ENCODE results near the gene C4orf46.
"Not testable (repeated sequence)": the region's sequence is repeated elsewhere in the genome, so short reads cannot be mapped to it uniquely, and the experiment has no call there.

C4orf46 gene

DNA sequence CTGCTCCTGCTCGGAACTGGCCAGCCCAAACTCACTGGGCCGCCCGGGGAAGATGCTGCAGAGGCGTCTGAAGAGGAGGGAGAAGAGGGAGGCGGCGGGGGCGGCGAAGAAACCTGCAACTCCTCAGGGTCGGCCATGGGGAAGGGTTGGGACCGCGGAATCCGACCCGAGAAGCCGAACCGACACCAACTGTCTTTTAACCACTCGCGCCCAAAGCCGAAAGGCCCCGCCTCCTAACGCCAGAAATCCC lies at the start of gene C4orf46:
Gene C4orf46, minus strand, starts transcription at position 223 of the 250 bp plus-strand sequence. Its CDS starts 86 bp downstream, at position 137.
- DNase-seq, result no peak

DNA sequence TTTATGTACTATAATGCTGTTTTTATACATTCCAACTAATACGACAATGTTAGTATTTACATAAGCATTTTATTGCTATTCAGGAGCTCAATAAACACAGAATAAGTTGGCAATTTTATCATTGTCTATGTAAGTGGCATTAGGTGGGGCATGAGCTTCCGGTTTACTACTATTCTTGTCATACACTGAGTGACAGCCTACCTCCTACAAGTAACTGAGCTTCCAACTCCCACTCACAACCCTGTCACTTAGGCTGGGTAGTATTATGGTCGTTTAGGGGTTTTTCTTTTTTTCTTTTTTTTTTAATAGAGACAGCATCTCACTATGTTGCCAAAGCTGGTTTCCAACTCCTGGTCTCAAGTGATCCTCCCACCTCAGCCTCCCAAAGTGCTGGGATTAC lies 44.1 kb upstream of the C4orf46 start:
- DNase-seq, result no peak

DNA sequence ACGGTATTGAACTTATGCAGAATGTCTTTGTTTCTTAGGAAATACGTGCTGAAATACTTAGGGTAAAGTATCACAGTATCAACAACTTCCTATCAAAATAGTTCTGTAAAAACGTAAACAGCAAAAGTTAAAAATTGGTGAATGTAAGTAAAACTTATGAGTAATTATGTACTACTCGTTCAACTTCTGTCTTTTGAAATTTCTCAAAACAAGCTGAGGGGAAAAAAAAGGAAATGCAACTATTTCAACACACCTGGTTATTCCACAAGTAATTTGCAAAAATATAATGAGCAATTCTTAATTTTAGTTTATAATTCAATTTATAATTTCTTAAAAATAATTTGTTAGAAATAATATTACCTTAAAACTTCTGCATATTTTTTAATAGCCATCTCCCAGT lies 43.2 kb upstream of the C4orf46 start:
- DNase-seq, result no peak

DNA sequence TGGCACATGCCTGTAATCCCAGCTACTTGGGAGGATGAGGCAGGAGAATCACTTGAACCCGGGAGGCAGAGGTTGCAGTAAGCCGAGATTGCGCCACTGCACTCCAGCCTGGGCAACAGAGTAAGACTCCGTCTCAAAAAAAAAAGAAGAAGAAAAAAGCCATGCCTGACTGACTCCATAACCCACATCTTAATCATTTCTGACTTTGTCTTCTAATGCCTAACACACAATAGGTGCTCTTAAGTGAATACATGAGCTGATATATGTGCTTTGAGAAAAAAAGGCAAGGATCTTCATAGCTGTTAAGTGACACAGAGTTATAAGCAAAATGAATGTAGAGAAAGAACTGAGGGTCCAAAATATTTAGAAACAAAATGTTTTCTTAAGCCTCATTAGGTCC lies 40.9 kb upstream of the C4orf46 start:
- not testable (repeated sequence) for DNase-seq

DNA sequence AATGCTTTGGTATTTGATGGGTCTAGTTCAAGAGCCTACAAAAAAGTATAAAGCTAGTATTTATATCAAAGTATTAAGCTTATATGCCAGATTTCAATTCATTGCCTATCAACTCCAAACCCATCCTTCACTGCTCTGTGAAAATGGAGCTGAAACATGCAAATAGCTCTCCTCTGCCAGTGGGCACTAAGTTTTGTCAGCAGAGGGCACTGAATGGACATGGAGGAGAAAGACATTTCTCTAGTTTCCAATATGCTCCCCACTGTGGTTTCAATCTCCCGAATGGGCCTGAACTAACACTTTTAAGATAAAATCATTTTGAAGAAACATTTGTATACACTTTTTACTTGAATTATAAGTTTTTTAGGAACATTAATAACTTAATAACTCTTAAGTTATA lies 39.1 kb upstream of the C4orf46 start:
- no peak for DNase-seq

DNA sequence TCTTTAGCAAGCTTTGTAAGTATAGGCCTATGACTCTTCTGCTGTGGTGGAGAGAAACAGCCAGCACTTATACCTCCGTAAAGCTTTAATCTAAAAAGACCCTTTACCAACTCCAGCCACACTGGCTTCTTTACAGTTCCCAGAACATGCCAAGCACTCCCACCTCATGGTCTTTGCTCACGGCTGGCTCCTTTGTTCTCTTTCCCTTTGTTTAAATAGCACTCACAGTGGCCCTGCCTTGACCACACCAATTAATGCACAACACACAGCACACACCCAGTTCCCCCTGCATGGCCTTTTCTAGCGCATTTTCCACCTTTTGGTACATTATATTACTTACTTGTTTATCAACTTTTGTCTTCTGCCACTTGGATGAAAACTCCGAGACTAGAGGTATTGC lies 32.6 kb upstream of the C4orf46 start:
- no peak for DNase-seq

DNA sequence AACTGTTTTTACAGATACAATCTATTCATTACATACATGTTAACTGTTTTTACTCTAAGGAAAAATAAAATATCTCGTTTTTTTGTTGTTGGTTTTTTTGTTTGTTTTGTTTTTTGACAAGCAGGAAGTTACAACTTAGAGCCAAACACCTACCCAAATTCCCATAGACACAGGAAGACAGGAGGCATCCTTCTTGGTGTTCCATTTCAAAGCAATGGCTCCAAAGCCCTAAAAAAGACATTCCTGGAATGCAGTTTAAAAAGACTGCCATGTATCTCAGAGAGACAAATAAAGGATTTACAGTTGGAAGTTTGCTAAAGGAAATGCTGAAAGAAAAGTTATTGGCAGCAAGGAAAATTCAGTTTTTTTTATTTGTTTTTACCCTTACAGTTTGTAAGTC lies 17.1 kb upstream of the C4orf46 start:
- DNase-seq, result no peak

DNA sequence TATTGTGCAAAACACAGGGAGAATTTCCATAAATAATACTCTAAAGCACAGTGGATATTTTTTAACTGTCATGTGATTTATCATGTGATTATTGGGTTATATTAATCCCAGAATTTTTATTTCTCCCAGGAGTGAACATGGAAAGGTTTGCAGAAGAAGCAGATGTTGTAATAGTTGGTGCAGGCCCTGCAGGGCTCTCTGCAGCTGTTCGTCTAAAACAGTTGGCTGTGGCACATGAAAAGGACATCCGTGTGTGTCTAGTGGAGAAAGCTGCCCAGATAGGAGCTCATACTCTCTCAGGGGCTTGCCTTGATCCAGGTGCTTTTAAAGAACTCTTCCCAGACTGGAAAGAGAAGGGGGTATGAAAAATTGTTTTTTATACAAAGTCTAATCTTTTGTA lies 10.4 kb upstream of the C4orf46 start:
- no peak for DNase-seq

DNA sequence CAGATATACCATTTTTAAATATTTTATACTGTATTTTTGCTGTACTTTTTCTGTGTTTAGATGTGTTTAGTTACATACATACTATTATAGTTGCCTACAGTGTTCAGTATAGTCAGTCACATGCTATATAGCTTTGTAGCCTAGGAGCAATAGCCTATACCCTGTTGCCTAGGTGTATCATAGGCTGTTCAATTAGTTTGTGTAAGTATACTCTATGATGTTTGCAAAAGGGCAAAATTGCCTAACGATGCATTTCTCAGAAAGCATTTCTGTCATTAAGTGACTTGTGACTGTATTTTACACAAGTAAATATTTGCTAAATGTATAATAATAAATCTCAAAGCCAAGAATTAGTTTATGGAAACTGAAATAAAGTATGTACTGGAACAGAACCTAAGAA lies 9.9 kb upstream of the C4orf46 start:
- DNase-seq, result no peak

DNA sequence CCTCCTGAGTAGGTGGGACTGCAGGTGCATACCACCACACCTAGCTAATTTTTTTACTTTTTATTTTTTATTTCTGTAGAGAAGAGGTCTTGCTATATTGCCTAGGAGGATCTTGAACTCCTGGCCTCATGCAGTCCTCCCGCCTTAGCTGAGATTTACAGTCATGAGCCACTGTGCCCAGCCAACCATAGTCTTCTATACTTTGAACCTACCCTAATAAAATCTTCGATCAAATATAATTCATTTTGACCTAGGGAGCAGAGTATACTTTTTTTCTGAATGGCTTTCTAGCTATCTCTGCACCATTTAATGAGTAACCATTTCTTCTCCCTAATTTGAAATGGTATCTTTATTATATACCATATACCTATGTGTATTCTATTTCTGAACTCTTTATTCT lies 7.1 kb upstream of the C4orf46 start:
- no peak for DNase-seq

DNA sequence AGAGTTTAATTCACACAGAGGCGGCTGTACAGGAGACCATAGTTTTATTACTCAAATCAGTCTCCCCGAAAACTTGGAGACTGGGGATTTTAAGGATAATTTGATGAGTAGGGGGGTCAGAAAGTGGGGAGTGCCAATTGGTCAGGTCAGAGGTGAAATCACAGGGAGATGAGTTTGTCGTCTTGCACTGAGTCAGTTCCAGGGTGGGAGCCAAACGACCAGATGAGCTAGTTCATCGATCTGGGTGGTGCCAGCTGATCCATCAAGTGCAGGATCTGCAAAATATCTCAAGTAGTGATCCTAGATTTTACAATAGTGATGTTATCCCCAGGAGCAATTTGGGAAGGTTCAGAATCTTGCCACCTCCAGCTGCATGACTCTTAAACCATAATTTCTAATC lies 4.4 kb upstream of the C4orf46 start:
- no peak for DNase-seq

DNA sequence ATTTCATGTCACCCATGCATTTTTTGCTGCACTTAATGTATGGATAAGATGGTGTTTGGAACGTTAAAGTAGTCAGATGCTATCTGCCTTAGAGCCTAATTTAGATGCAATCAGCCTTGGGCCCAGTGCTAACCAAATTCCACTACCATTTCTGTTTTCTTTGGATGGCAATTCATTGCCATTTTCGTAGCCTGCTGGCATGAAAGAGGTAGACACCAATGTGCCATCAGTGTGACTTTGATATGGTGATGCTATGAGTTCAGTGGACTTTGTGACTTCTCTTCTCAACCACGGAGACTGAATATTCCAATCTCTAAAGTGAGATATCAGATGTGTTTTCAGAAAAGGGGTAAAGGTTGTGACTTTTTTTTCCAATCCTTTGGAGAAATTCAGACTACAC lies 1.9 kb upstream of the C4orf46 start:
- DNase-seq, result no peak

DNA sequence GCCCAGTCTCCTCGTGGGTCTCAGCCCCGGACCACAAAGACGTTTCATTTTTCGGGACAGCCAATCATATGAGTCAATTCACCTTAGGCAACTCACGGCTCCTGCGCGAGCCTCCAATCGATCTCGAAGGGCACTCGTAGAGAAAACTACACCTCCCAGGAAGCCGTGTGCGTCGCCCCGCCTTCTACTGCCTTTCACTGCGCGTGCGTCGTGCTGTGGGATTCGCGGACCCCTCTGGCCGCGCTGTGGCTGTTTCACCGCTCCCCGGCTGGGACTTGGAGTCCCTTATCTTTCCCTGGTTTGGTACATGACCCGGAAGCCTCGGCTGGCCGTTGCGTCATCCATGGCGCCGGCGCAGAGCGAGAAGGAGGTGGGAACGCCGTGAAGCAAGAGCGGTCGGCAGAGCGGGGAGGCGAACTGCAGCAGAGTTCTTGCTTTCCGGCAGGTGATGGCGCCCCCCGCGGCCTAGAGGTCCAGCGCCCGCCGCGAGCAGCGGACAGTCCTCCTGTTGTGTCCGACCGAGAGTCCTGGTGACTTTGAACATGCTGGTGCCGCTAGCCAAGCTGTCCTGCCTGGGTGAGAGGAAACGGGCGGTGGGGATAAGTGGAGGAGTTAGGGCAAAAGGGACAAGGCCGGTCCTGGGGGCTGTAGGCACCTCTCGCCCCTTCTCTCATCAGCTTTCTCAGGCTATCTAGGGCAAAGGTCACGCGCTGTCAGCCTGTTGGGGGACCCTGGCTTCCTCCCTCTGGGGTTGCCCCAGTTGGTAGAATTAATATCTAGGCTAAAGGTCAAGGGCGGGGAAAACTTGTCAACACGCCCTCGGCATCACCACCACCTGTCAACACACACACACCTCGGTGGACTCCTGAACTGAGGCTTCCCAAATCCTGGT lies 474 bp upstream of the C4orf46 start, which contains the start of gene ETFDH:
Gene ETFDH, plus strand, starts transcription at position 382 of the 892 bp plus-strand sequence. Its CDS starts 161 bp downstream, at position 543.
- DNase-seq, result peak; percentile 92 to 97 (median 96)

DNA sequence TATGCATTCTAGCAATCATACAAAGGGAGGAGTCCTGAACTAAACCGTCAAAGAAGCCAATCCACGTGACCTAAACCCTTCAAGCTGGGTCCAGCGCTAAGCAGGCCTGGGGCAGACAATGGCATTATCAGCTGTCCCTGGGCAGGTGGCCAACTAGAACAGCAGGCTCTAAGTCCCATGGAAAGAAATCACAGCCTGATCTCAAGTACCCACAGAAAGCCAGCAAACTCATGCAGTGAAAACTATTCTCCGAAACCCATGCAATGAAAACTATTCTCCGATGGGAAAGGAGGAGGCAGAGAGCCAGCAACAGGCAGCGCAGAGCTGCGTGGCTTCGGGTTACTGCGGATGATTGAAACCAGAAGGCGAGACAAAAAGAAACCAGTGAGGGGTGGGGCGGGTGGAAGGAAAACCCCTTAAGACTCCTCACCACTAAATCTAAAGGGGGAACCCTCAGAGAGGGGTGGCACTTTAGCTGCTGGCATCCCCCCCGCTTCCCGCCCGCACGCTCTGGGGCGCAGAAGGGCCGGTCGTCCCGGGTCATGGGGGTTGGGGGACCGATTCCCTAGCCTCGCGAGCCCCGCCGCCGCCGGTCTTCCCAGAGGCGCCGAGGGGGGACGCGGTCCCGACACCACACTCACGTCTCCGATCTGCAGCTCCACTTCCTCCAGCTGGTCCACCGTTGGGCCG lies 567 bp downstream of the C4orf46 start:
- peak; percentile 10 to 48 (median 38) for DNase-seq

DNA sequence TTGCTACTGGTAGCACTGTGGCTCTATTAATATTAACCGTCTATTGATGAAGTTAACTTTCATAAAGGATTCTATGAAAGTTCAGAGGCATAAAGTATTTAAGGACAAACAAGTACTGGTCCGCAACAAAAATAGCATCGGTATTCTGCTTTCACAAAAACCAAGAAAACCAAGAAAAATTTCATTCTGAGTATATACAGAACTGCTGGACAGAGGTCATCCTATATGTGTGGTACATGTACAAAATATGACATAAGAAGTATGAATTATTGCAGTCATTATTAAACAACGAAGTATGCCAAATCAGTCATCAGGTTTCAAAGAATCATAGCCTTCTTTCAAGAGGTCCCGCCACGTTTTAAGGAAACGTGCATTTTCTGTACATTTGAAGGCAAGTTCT lies 2.4 kb downstream of the C4orf46 start:
- DNase-seq, result no peak

DNA sequence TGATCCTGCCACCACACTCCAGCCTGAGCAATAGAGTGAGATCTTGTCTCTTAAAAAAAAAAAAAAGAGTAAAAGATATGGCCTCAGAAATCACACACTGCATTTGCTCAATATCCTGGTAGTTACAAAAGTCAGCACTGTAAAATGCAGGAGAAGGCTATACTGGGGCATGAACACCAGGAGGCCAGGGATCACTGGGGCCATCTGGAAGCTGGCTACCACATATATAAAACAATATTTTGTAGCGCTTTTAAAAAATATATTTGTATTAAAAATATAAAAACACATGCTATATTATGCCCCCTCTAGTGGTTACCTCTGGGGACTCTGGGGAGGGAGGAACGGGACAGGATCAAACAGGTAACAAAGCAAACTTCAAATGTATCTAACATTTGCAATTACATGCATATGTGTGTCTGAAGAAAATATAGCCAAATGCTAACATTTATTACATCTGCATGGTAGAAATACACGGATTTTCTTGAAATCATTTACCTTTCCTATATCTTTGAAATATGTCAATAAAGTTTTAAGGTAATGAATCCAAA lies 4.0 kb downstream of the C4orf46 start:
- DNase-seq, result no peak

DNA sequence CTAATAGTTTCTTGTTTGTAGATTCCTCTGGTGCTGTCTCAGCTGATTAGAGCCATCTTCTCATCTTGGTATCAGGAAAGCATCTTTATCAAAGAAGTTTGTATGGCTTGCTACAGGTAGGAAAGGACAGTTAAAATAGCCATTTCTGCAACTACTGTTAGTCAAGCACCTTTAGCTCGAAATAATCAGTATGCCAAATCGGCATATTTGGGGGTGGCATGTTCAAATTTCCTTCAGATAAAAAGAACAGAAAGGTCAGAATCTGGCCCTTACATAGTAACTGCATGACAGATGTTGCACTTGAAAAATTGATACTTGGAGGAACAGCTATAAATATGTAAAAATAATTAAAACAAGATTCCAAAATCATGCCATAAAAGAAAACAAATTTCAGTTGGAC lies 4.8 kb downstream of the C4orf46 start:
- no peak for DNase-seq

DNA sequence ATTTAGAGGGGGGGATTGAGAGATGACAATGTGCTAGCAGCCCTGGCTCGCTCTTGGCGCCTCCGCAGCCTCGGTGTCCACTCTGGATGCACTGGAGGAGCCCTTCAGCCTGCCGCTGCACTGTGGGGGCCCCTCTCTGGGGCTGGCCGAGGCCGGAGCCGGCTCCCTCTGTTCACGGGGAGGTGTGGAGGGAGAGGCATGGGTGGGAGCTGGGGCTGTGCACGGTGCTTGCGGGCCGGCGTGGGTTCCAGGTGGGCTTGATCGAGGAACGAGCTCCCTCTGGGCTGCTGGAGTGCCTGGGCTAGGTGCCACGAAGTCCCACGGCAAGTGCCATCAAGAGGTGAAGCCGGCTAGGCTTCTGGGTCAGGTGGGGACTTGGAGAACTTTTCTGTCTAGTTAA lies 6.9 kb downstream of the C4orf46 start:
- DNase-seq, result no peak

DNA sequence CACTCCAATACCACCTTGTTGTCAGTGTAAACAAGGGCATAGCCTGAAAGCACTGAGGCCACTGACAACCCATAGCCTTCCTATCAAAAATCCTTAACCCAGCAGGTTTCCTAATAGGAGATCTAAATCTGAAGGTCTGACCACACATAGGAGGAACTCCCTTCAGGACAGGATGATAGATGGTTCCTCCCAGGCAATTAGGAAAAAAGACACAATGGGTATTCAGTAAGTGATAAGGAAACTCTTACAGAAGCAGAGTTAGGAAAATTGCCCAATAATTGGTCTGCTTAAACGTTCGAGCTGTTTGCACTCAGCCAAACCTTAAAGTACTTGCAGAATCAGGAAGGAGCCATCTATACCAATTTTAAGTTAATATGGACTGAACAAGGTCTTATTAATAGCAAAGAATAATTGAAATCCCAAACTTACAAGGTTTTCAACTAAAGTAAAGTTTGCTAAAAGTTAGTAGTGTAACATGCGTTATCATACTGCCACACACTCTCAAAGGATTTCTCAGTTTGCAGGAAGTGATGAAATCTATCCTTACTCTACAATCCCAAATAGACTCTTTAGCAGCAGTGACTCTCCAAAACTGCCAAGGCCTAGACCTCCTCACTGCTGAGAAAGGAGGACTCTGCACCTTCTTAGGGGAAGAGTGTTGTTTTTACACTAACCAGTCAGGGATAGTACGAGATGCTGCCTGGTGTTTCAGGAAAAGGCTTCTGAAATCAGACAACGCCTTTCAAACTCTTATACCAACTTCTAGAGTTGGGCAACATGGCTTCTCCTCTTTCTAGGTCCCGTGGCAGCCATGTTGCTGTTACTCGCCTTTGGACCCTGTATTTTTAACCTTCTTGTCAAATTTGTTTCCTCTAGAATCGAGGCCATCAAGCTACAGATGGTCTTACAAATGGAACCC lies 7.7 kb downstream of the C4orf46 start:
- DNase-seq, result not testable (repeated sequence)

DNA sequence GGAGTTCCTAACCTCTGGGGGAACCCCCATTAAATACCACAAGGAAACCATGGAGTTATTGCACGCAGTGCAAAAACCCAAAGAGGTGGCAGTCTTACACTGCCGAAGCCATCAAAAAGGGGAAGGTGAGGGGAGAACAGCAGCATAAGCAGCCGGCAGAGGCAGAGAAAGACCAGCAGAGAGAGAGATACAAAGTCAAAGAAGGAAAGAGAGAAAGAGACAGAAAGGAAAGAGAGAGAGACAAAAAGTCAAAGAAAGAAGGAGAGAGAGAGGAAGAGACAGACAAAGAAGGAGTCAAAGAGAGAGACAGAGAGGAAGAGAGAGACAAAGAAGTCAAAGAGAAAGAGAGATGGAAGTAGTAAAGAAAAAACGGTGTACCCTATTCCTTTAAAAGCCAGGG lies 8.4 kb downstream of the C4orf46 start:
- DNase-seq, result not testable (repeated sequence)

DNA sequence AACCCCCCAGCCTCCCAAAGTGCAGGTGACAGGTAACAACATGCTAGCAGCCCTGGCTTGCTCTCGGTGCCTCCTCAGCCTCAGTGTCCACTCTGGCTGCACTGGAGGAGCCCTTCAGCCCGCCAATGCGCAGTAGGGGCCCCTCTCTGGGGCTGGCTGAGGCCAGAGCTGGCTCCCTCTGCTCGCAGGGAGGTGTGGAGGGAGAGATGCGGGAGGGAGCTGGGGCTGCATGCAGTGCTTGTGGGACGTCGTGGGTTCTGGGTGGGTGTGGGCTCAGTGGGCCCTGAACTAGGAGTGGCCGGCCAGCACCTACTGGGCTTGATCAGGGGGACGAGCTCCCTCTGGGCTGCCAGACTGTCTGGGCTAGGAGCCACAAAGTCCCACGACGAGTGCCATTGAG lies 14.4 kb downstream of the C4orf46 start:
- DNase-seq, result no peak

DNA sequence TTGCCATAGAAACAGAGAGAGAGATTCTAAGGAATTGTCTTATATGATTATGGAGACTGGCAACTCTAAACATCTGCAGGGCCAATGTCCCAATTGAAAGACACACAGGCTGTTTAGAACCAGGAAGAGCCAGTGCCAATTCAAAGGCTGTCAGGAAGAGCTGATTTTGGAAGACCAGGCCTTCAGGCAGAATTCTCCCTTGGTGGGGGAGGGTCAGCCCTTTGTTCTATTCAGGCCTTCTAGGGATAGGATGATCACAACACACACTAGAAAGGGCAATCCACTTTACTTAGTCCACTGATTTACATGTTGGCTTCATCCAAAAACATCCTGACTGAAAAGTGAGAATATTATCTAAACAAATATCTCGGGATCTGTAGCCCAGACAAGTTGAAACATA lies 15.2 kb downstream of the C4orf46 start:
- no peak for DNase-seq

DNA sequence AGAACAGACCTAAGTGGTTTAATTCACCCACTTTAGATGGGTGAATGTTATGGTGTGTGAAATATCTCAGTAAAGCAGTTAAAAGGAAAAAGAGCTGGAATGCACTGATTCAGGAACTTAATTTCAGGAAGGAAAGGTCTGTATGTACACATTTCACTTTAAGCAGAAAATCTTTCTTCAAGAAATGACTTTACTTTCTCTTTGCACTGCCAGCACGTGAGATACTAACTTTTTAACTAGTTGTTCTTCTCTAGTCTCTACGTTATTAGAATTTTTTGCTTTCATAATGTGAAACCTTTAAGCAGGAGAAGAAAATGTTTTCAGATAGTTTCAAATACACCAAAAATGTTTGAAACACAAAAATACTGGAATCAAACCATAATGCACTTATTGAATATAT lies 18.8 kb downstream of the C4orf46 start:
- DNase-seq, result no peak
